Body of pancreas (tissue), 4 donors: Measurements from ENCODE around the gene ERVH48-1. TPM values are rescaled to one million over a fixed set of nuclear protein-coding genes. Genes with fewer than 3 reads are reported as not detected.
"Not testable (repeated sequence)": the region's sequence is repeated elsewhere in the genome, so short reads cannot be mapped to it uniquely, and the experiment has no call there.

Experiments
- ATAC-seq: fragments of 150-250 bp; one replicate; pipeline ENCODE4 v1.9.1; 2016
- DNase-seq, 4 donors: peaks; one replicate each; pipeline ENCODE4 v3.0.0-alpha.2; 2019
- H3K27ac ChIP-seq, 4 donors: fragments of 200-600 bp; sonication (generic); 1 replicate in 3 of 4; 2 replicates in 1 of 4; pipeline versions ENCODE4 v1.5.1 to v1.6.1; 2016 to 2019; ENCODE audit warnings: mild to moderate bottlenecking in 1 of 4, mixed read lengths in 1 of 4, moderate library complexity in 1 of 4
- H3K27me3 ChIP-seq, 2 donors: fragments of 200-600 bp; sonication (generic); one replicate each; pipeline ENCODE4 v1.6.0; 2016; ENCODE audit warnings: mild to moderate bottlenecking in 1 of 2
- H3K36me3 ChIP-seq, 2 donors: fragments of 200-600 bp; sonication (generic); replicated peaks in 1 of 2; 2 replicates each; pipeline ENCODE4 v1.5.1; 2016; ENCODE audit warnings: low read depth in 2 of 2; ENCODE audit not compliant: insufficient read depth in 1 of 2
- H3K4me1 ChIP-seq: fragments of 200-600 bp; sonication (generic); one replicate; pipeline ENCODE4 v1.6.0; 2016
- H3K4me3 ChIP-seq, 2 donors: fragments of 200-600 bp; sonication (generic); 1 replicate in 1 of 2; 2 replicates in 1 of 2; pipeline ENCODE4 v1.5.1; 2016 to 2019
- H3K9me3 ChIP-seq, 3 donors: fragments of 200-600 bp; sonication (generic); 1 replicate in 2 of 3; 2 replicates in 1 of 3; pipeline ENCODE4 v1.5.1; 2016
- POLR2A ChIP-seq, 3 donors: fragments of 450-650 bp; IDR thresholded peaks; one replicate each; pipeline ENCODE4 v1.6.1; 2016; ENCODE audit warnings: antibody characterized with exemption in 3 of 3, mild to moderate bottlenecking in 2 of 3
- WGBS, 2 donors: methylation state at CpG; one replicate each; pipeline ENCODE4 v1.1.5; 2017; 5-methylcytosine and 5-hydroxymethylcytosine counted together
- intact Hi-C: fragments of 100-400 bp; cut with DNase I; formaldehyde crosslinking; loops from one replicate; pipeline ENCODE4 v1.15.1; 2023
- total RNA-seq, 2 donors: library from RNA; depleted of rRNA; stranded (reverse); fragments of >200 nt; gene quantifications; one replicate each; pipeline ENCODE4 v1.1.0, GENCODE V29; 2016
- TF ChIP-seq, protein P1 (sequence below), 7 experiments: fragments of 450-650 bp in 4 of 7; fragments of 200-600 bp in 3 of 7; sonication (generic) in 3 of 7; IDR thresholded peaks; one replicate each; pipeline ENCODE4 v1.5.1; 2016 to 2019; ENCODE audit warnings: antibody characterized with exemption in 7 of 7

ERVH48-1 gene
- total RNA-seq, 2 donors from 2014 or later = 0.52 TPM; not detected in 1

GRCh38 chr21:42970946-42971653 lies 45.7 kb upstream of the ERVH48-1 start:
- ATAC-seq (no peak), DNase-seq (no peak)
- no peaks in the 10 kb centered on the region for H3K9me3 ChIP-seq
- WGBS, 2 donors = 83 to 86% methylated on average over 7 of the region's 7 CpGs
- H3K27me3 ChIP-seq = no peaks in the 10 kb centered on the region
- TF ChIP-seq, protein P1, sequence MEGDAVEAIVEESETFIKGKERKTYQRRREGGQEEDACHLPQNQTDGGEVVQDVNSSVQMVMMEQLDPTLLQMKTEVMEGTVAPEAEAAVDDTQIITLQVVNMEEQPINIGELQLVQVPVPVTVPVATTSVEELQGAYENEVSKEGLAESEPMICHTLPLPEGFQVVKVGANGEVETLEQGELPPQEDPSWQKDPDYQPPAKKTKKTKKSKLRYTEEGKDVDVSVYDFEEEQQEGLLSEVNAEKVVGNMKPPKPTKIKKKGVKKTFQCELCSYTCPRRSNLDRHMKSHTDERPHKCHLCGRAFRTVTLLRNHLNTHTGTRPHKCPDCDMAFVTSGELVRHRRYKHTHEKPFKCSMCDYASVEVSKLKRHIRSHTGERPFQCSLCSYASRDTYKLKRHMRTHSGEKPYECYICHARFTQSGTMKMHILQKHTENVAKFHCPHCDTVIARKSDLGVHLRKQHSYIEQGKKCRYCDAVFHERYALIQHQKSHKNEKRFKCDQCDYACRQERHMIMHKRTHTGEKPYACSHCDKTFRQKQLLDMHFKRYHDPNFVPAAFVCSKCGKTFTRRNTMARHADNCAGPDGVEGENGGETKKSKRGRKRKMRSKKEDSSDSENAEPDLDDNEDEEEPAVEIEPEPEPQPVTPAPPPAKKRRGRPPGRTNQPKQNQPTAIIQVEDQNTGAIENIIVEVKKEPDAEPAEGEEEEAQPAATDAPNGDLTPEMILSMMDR (IDR thresholded peaks at IDR 0.05) = no peak
- TF ChIP-seq POLR2A (IDR thresholded peaks at IDR 0.05) = no peak
- intact Hi-C loops = no loop called here
- peak overlapping the region in 1 of 4 donors; percentile 35 for H3K27ac ChIP-seq
- H3K4me1 ChIP-seq = peaks cover 26% of the 10 kb centered on the region
- H3K36me3 ChIP-seq = no peaks in the 10 kb centered on the region
- H3K4me3 ChIP-seq = no peak overlapping the region

GRCh38 chr21:42969193-42969600 lies 43.8 kb upstream of the ERVH48-1 start:
- intact Hi-C loops = no loop called here
- 48 to 57% methylated on average over 6 of the region's 6 CpGs for WGBS, 2 donors
- Histone ChIP-seq H3K36me3 (no peaks in the 10 kb centered on the region), H3K4me1 (peaks cover 20% of the 10 kb centered on the region), H3K27ac (no peak overlapping the region), H3K4me3 (no peak overlapping the region), H3K27me3 (no peaks in the 10 kb centered on the region), H3K9me3 (no peaks in the 10 kb centered on the region)
- no peak for TF ChIP-seq POLR2A (IDR thresholded peaks at IDR 0.05)
- TF ChIP-seq, protein P1 (IDR thresholded peaks at IDR 0.05) = no peak
- ATAC-seq (no peak), DNase-seq (no peak)

DNA sequence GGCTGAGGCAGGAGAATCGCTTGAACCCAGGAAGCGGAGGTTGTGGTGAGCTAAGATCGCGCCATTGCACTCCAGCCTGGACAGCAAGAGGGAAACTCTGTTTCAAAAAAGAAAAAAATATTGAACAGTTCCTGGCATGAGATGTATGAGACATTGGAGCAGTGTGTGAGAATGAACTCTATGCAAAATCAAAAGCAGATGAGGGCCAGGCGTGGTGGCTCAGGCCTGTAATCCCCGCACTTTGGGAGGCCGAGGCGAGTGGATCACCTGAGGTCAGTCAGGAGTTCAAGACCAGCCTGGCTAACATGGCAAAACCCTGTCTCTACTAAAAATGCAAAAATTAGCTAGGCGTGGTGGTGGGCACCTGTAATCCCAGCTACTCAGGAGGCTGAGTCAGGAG lies 42.2 kb upstream of the ERVH48-1 start:
- H3K4me3 ChIP-seq, H3K4me1 ChIP-seq, H3K27me3 ChIP-seq, DNase-seq, H3K27ac ChIP-seq, ATAC-seq, H3K36me3 ChIP-seq, intact Hi-C loops, H3K9me3 ChIP-seq: not testable (repeated sequence)
- WGBS, 2 donors = 89 to 95% methylated on average over 9 of the region's 9 CpGs

GRCh38 chr21:42965211-42965560 lies 39.8 kb upstream of the ERVH48-1 start:
- intact Hi-C loops = no loop called here
- no peak overlapping the region for H3K4me3 ChIP-seq

GRCh38 chr21:42964546-42965210 lies 39.2 kb upstream of the ERVH48-1 start:
- Histone ChIP-seq H3K4me3 (no peak overlapping the region), H3K27ac (no peak overlapping the region), H3K36me3 (no peaks in the 10 kb centered on the region), H3K27me3 (no peaks in the 10 kb centered on the region), H3K4me1 (no peaks in the 10 kb centered on the region), H3K9me3 (no peaks in the 10 kb centered on the region)
- no peak for TF ChIP-seq POLR2A (IDR thresholded peaks at IDR 0.05)
- TF ChIP-seq, protein P1 (IDR thresholded peaks at IDR 0.05) = no peak
- WGBS, 2 donors = 91 to 93% methylated on average over 8 to 13 of the region's 13 CpGs
- no peak for DNase-seq
- ATAC-seq = no peak
- intact Hi-C loops = no loop called here

More at GRCh38 chr21:42965211-42965560, 39.8 kb upstream of the ERVH48-1 start:
- H3K27ac ChIP-seq = no peak overlapping the region
- H3K36me3 ChIP-seq = no peaks in the 10 kb centered on the region
- no peaks in the 10 kb centered on the region for H3K4me1 ChIP-seq
- no peaks in the 10 kb centered on the region for H3K9me3 ChIP-seq
- TF ChIP-seq POLR2A (IDR thresholded peaks at IDR 0.05) = no peak
- TF ChIP-seq, protein P1 (IDR thresholded peaks at IDR 0.05) = no peak
- ATAC-seq (no peak), DNase-seq (no peak)
- H3K27me3 ChIP-seq = no peaks in the 10 kb centered on the region
- 50 to 63% methylated on average over 2 to 3 of the region's 3 CpGs for WGBS, 2 donors
